Fibroblast of lung (primary cell): ENCODE measurements around the gene ZNF154. TPM values are rescaled to one million over a fixed set of nuclear protein-coding genes. Genes with fewer than 3 reads are reported as not detected.
A peak's percentile ranks its signal among the peaks of the same experiment; 100 is the strongest.

Experiments used
- DNase-seq, 2 donors: peaks; one replicate each; pipeline versions ENCODE4 v3.0.0 to v3.0.0-alpha.2; 2010; ENCODE audit warnings: low read depth in 2 of 2
- H2AFZ ChIP-seq: 2 replicates; pipeline ENCODE4 v1.5.1; 2012; ENCODE audit warnings: low read length, control low read depth, inconsistent platforms
- H3K27ac ChIP-seq: 2 replicates; pipeline ENCODE4 v1.5.1; 2011; ENCODE audit warnings: low read length, control low read depth; ENCODE audit not compliant: insufficient read depth
- H3K27me3 ChIP-seq: 2 replicates; pipeline ENCODE4 v1.5.1; 2011; ENCODE audit warnings: mild to moderate bottlenecking, low read length; ENCODE audit not compliant: control insufficient read depth, insufficient read depth
- H3K36me3 ChIP-seq: 2 replicates; pipeline ENCODE4 v1.5.1; 2011; ENCODE audit warnings: low read length; ENCODE audit not compliant: control insufficient read depth, insufficient read depth
- H3K4me1 ChIP-seq: 2 replicates; pipeline ENCODE4 v1.5.1; 2011; ENCODE audit warnings: low read length; ENCODE audit not compliant: control insufficient read depth, insufficient read depth; ENCODE audit errors: extremely low read depth
- H3K4me2 ChIP-seq: 2 replicates; pipeline ENCODE4 v1.5.1; 2011; ENCODE audit warnings: low read length, control low read depth; ENCODE audit not compliant: insufficient read depth; ENCODE audit errors: extremely low read depth
- H3K4me3 ChIP-seq, 4 experiments: fragments of 200-600 bp in 1 of 4; sonication (generic) in 1 of 4; replicated peaks in 1 of 4; 2 replicates each; pipeline ENCODE4 v1.5.1; 2011 to 2016; ENCODE audit warnings: low read length in 4 of 4, low read depth in 3 of 4, mild to moderate bottlenecking in 3 of 4, control low read depth in 2 of 4, inconsistent platforms in 1 of 4, mixed read lengths in 1 of 4; ENCODE audit not compliant: insufficient read depth in 1 of 4; ENCODE audit errors: control extremely low read depth in 1 of 4
- H3K79me2 ChIP-seq: 2 replicates; pipeline ENCODE4 v1.5.1; 2012; ENCODE audit warnings: mild to moderate bottlenecking, low read length, inconsistent platforms; ENCODE audit not compliant: control insufficient read depth, insufficient read depth
- H3K9ac ChIP-seq: 2 replicates; pipeline ENCODE4 v1.5.1; 2011; ENCODE audit warnings: mild to moderate bottlenecking, low read length, control low read depth; ENCODE audit not compliant: insufficient read depth
- H3K9me3 ChIP-seq: 2 replicates; pipeline ENCODE4 v1.5.1; 2012; ENCODE audit warnings: low read depth, low read length; ENCODE audit not compliant: control insufficient read depth, insufficient read depth
- H4K20me1 ChIP-seq: 2 replicates; pipeline ENCODE4 v1.5.1; 2011; ENCODE audit warnings: low read length; ENCODE audit not compliant: control insufficient read depth, insufficient read depth; ENCODE audit errors: extremely low read depth
- EZH2 ChIP-seq: IDR thresholded peaks from 2 replicates; pipeline ENCODE4 v1.5.1; 2012; ENCODE audit warnings: low read length, control low read depth, mild to moderate bottlenecking; ENCODE audit errors: missing control alignments
- polyA plus RNA-seq, 2 donors: library from polyadenylated mRNA; depleted of rRNA in 1 of 2; stranded (reverse) in 1 of 2; unstranded in 1 of 2; fragments of >200 nt; gene quantifications; 2 replicates each; pipeline ENCODE4 v1.2.1, GENCODE V29; 2011 to 2012; ENCODE audit warnings: missing spikeins in 1 of 2
- total RNA-seq: library from RNA; depleted of rRNA; stranded (reverse); fragments of >200 nt; gene quantifications from 2 replicates; pipeline ENCODE4 v1.2.1, GENCODE V29; 2014
- TF ChIP-seq, protein P1 (sequence below), 2 donors: IDR thresholded peaks in 1 of 2; conservative IDR thresholded peaks in 1 of 2; 1 replicate in 1 of 2; 2 replicates in 1 of 2; pipeline ENCODE4 v1.5.1; 2011 to 2012; ENCODE audit warnings: low read length in 2 of 2, control low read depth in 1 of 2, inconsistent platforms in 1 of 2, low read depth in 1 of 2, mild to moderate bottlenecking in 1 of 2

The ZNF154 gene
- total and polyA plus RNA-seq, 2 donors (not counting 1 experiment from before 2014, with no cell fraction given): 2.7 to 6.3 TPM

DNA sequence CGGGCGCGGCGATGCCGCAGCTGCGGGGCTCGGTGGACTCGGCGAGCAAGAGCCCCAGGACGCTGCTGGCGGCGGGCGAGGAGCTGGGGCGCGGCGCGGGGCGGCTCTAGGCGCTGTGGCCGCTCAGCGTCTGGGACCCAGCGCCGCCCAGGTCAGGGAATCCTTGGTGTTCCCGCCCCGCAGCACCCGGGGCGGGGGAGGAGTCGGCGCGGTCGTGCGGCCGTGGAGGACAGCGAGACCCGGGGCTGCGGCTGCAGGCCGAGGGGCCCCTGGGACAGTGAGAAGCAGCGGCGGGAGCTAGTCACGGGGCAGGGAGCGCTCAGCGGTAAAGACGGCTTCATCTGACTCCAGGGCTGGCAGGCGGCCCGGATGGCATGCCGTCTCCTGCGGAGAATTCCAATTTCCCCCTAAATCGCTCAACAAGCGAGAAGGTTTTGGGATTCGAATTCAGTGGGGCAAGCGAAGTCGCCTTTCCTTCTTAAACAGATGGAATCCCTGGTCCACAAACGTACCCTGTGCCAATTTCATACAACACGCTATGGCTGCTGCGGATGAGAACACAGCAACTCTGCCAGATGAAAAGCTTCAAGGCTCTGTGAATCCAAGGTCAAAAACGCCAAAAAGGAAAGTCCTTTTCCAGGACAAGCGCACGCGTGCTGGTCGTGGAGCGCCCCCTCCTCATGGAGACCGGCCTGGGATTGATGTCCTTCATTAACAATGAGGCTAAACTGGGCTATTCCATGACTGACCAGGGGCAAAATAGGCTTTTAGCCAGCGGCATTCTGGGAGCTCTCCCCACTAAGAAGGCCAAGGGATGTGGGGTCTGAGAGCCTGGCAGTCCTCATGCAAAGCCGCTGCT, 44.5 kb downstream of the ZNF154 start:
- Histone ChIP-seq H3K9ac (peak overlapping the region; percentile 46), H3K9me3 (no peaks in the 10 kb centered on the region), H3K27me3 (no peaks in the 10 kb centered on the region), H3K36me3 (no peaks in the 10 kb centered on the region), H3K4me1 (no peaks in the 10 kb centered on the region), H3K4me2 (peak overlapping the region; percentile 77), H3K4me3 (peak overlapping the region; percentile 48 to 69 (median 60)), H3K27ac (no peak overlapping the region), H4K20me1 (no peaks in the 10 kb centered on the region), H3K79me2 (no peaks in the 10 kb centered on the region), H2AFZ (peak overlapping the region; percentile 76)
- peak; percentile 50 to 52 for DNase-seq
- no peak for TF ChIP-seq EZH2
- TF ChIP-seq, protein P1, sequence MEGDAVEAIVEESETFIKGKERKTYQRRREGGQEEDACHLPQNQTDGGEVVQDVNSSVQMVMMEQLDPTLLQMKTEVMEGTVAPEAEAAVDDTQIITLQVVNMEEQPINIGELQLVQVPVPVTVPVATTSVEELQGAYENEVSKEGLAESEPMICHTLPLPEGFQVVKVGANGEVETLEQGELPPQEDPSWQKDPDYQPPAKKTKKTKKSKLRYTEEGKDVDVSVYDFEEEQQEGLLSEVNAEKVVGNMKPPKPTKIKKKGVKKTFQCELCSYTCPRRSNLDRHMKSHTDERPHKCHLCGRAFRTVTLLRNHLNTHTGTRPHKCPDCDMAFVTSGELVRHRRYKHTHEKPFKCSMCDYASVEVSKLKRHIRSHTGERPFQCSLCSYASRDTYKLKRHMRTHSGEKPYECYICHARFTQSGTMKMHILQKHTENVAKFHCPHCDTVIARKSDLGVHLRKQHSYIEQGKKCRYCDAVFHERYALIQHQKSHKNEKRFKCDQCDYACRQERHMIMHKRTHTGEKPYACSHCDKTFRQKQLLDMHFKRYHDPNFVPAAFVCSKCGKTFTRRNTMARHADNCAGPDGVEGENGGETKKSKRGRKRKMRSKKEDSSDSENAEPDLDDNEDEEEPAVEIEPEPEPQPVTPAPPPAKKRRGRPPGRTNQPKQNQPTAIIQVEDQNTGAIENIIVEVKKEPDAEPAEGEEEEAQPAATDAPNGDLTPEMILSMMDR (conservative IDR thresholded peaks at IDR 0.05 in 1 of 2, IDR thresholded peaks at IDR 0.05 in 1 of 2; ENCODE audit: low read depth in 1 of 2, low read length in 2 of 2): no peak

DNA sequence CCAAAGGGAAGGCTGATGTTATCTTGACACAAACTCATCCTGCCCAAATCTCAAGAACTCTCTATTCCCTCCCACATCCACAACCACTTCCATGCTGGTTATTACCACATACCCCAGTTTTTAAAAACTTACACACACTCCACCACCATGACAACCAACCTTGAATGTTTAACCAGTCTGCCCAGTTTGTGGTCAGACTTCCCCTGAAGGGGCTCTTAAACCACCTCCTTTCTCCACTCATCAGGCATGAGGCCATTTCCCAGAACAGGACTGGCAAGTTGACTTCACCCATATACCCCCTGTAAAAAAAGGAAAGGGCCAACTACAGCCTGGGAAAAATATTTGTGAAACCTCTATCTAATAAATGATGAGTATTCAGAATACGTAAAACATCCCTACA, 52.7 kb downstream of the ZNF154 start:
- Histone ChIP-seq H2AFZ (no peak overlapping the region), H3K9ac (no peak overlapping the region), H3K4me3 (no peak overlapping the region), H3K79me2 (no peaks in the 10 kb centered on the region), H3K27ac (no peak overlapping the region), H3K4me1 (no peaks in the 10 kb centered on the region), H3K27me3 (no peaks in the 10 kb centered on the region), H3K9me3 (no peaks in the 10 kb centered on the region), H3K36me3 (no peaks in the 10 kb centered on the region), H3K4me2 (no peak overlapping the region), H4K20me1 (no peaks in the 10 kb centered on the region)
- no peak for DNase-seq
- TF ChIP-seq, protein P1 (conservative IDR thresholded peaks at IDR 0.05 in 1 of 2, IDR thresholded peaks at IDR 0.05 in 1 of 2; ENCODE audit: low read depth in 1 of 2, low read length in 2 of 2): no peak
- TF ChIP-seq EZH2: no peak

DNA sequence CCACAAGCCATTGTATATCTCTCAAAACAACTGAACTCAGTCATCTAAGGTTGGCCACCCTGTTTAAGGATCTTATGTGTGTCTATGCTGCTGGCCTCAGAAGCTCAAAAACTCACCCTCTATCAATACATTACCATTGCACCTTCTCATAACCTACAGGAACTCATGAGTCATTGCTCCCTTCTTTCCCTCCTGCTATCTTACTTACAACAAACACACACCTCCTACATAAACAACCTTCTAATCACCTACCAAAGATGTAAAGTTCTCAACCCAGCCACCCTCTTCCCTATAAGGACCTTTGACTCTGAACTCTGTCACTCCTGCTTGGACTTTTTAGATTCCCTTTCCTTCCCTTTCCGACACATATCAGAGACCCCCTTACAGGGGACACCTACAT, 53.6 kb downstream of the ZNF154 start:
- Histone ChIP-seq H2AFZ (no peak overlapping the region), H3K9me3 (no peaks in the 10 kb centered on the region), H3K4me2 (no peak overlapping the region), H3K36me3 (no peaks in the 10 kb centered on the region), H3K4me3 (no peak overlapping the region), H3K9ac (no peak overlapping the region), H3K4me1 (no peaks in the 10 kb centered on the region), H3K27me3 (no peaks in the 10 kb centered on the region), H3K27ac (no peak overlapping the region), H3K79me2 (no peaks in the 10 kb centered on the region), H4K20me1 (no peaks in the 10 kb centered on the region)
- no peak for DNase-seq
- TF ChIP-seq, protein P1 (conservative IDR thresholded peaks at IDR 0.05 in 1 of 2, IDR thresholded peaks at IDR 0.05 in 1 of 2; ENCODE audit: low read depth in 1 of 2, low read length in 2 of 2): no peak
- TF ChIP-seq EZH2: no peak
